Calu3 (cell line): Measurements from ENCODE around the gene CLEC16A. TPM values are rescaled to one million over a fixed set of nuclear protein-coding genes. Genes with fewer than 3 reads are reported as not detected.

Experiments used
- BruUV-seq: library from RNA; stranded (reverse); fragments of 400-500 nt; replicated peaks from 2 replicates; lab custom pipeline; 2021; lab: Mats Ljungman, UMichigan
- CTCF ChIA-PET: fragments of 300-600 bp; sonication (Branson Sonifier 250); formaldehyde crosslinking; loops from one replicate; lab custom pipeline; 2022; ENCODE audit warnings: antibody characterized with exemption; lab: Charles Lee
- DNase-seq: peaks from one replicate; pipeline ENCODE4 v3.0.0; 2022
- H3K27ac Mint-ChIP-seq: one replicate; pipeline ENCODE4 v1.8.0; 2022; ENCODE audit warnings: mixed read lengths; ENCODE audit not compliant: unreplicated experiment
- H3K27me3 Mint-ChIP-seq: one replicate; pipeline ENCODE4 v1.8.0; 2022; ENCODE audit warnings: mixed read lengths; ENCODE audit not compliant: unreplicated experiment
- H3K36me3 Mint-ChIP-seq: one replicate; pipeline ENCODE4 v1.8.0; 2022; ENCODE audit warnings: mild to moderate bottlenecking, moderate library complexity, mixed read lengths; ENCODE audit not compliant: insufficient read depth, unreplicated experiment
- H3K4me1 Mint-ChIP-seq: one replicate; pipeline ENCODE4 v1.8.0; 2022; ENCODE audit warnings: mild to moderate bottlenecking, low read depth, mixed read lengths; ENCODE audit not compliant: unreplicated experiment
- H3K4me3 Mint-ChIP-seq: one replicate; pipeline ENCODE4 v1.8.0; 2022; ENCODE audit warnings: mild to moderate bottlenecking, low read depth, moderate library complexity, mixed read lengths; ENCODE audit not compliant: unreplicated experiment
- H3K9me3 Mint-ChIP-seq: one replicate; pipeline ENCODE4 v1.8.0; 2022; ENCODE audit warnings: low read depth, mixed read lengths; ENCODE audit not compliant: unreplicated experiment
- intact Hi-C: fragments of 100-400 bp; cut with micrococcal nuclease; formaldehyde crosslinking; loops from one replicate; pipeline ENCODE4 v1.10.0; 2022; ENCODE audit not compliant: unreplicated experiment
- total RNA-seq: library from RNA; stranded (reverse); gene quantifications from 2 replicates; pipeline ENCODE4 v1.2.3, GENCODE V29; 2022
- TF ChIP-seq, protein P1 (sequence below): fragments of 200-600 bp; IDR thresholded peaks from one replicate; pipeline ENCODE4 v1.8.0; 2022; ENCODE audit warnings: antibody characterized with exemption; ENCODE audit not compliant: unreplicated experiment

The CLEC16A gene
- total RNA-seq, 1 experiment from 2014 or later = 33.0 TPM

DNA sequence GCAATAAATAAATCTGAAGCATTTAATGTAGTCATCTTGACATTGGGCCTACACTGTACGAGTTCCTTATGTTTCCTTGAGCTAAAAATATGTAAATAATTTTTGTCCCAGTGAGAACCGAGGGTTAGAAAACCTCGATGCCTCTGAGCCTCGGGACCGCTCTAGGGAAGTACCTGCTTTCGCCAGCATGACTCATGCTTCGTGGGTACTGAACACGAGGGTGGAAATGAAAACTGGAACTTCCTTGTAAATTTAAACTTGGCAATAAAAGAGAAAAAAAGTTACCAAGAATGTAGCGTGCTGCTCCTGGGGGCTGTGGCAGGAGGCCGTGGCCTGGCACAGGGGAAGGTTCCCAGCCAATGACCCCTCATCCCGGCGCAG, 237.5 kb downstream of the CLEC16A start:
- CTCF ChIA-PET = no interaction called here
- DNase-seq = no peak
- no peak overlapping the region for H3K4me3 Mint-ChIP-seq
- no peaks in the 10 kb centered on the region for H3K9me3 Mint-ChIP-seq
- intact Hi-C loops = no loop called here
- no peak overlapping the region for H3K27ac Mint-ChIP-seq
- no TSS peak for BruUV-seq
- no peaks in the 10 kb centered on the region for H3K27me3 Mint-ChIP-seq
- H3K36me3 Mint-ChIP-seq = peaks cover 13% of the 10 kb centered on the region
- no peaks in the 10 kb centered on the region for H3K4me1 Mint-ChIP-seq
- TF ChIP-seq, protein P1, sequence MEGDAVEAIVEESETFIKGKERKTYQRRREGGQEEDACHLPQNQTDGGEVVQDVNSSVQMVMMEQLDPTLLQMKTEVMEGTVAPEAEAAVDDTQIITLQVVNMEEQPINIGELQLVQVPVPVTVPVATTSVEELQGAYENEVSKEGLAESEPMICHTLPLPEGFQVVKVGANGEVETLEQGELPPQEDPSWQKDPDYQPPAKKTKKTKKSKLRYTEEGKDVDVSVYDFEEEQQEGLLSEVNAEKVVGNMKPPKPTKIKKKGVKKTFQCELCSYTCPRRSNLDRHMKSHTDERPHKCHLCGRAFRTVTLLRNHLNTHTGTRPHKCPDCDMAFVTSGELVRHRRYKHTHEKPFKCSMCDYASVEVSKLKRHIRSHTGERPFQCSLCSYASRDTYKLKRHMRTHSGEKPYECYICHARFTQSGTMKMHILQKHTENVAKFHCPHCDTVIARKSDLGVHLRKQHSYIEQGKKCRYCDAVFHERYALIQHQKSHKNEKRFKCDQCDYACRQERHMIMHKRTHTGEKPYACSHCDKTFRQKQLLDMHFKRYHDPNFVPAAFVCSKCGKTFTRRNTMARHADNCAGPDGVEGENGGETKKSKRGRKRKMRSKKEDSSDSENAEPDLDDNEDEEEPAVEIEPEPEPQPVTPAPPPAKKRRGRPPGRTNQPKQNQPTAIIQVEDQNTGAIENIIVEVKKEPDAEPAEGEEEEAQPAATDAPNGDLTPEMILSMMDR = no peak

- BruUV-seq = no TSS peak
- TF ChIP-seq, protein P1 = no peak
- Mint-ChIP-seq H3K36me3 (peaks cover 13% of the 10 kb centered on the region), H3K27ac (no peak overlapping the region), H3K4me3 (no peak overlapping the region), H3K27me3 (no peaks in the 10 kb centered on the region), H3K4me1 (no peaks in the 10 kb centered on the region), H3K9me3 (no peaks in the 10 kb centered on the region)
- DNase-seq = no peak
- CTCF ChIA-PET = no interaction called here
- intact Hi-C loops = no loop called here
Observed at GRCh38 chr16:11182411-11182810, 238.0 kb downstream of the CLEC16A start.

DNA sequence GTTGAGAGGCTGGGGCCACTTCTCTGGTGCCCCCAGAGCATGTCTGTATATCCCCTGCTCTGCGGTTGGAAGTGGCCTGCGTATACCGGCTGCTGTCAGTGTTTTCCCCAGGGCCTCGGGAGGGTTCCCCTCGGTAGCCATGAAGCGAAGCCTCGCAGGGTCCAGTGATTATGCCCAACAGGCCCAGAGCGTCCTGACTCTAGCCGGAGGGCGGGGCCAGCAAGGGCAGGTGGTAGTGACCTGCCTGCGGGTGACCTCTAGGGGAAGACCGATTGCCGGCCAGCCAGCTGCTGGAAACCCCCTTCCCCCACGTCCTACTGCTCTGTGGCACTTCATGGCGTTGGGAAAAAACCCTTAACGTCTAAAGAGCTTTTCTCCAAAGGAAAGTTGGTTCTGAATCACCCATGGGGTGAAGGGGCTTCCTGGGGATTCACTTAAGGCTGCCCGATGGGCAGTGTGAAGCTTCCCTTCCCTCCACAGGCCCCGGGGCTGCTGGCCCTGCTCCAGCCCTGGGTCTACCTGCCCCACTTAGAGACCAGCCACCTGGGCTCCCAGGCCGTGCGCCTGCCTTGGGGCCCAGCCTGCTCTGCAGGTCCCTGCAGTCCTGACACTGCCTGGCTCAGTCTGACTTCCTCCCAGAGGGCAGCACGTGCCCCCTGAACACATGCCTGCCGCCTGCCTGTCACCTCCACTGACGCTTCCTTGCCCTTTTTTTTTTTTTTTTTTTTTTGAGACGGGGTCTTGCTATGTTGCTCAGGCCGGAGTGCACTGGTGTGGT, 238.9 kb downstream of the CLEC16A start:
- TF ChIP-seq, protein P1 = no peak
- Mint-ChIP-seq H3K9me3 (no peaks in the 10 kb centered on the region), H3K27ac (no peak overlapping the region), H3K4me3 (no peak overlapping the region), H3K4me1 (no peaks in the 10 kb centered on the region), H3K36me3 (peaks cover 13% of the 10 kb centered on the region), H3K27me3 (no peaks in the 10 kb centered on the region)
- CTCF ChIA-PET = interaction anchor here (0.7 kb wide), 2 partner anchors 173 to 493 kb away, joined by 4 to 7 read pairs; no protein-coding TSS in a partner anchor
- DNase-seq = no peak
- no TSS peak for BruUV-seq
- intact Hi-C loops = no loop called here

GRCh38 chr16:11183951-11184350, 239.6 kb downstream of the CLEC16A start:
- CTCF ChIA-PET = interaction anchor here (0.7 kb wide), 1 partner anchor 42 kb away, joined by 5 read pairs; no protein-coding TSS in a partner anchor
- Mint-ChIP-seq H3K27me3 (no peaks in the 10 kb centered on the region), H3K4me3 (no peak overlapping the region), H3K4me1 (no peaks in the 10 kb centered on the region), H3K27ac (no peak overlapping the region), H3K9me3 (no peaks in the 10 kb centered on the region), H3K36me3 (peaks cover 18% of the 10 kb centered on the region)
- no peak for DNase-seq
- TF ChIP-seq, protein P1 = no peak
- no TSS peak for BruUV-seq
- intact Hi-C loops = no loop called here
